ENCODE measurements around the gene TGDS. TPM values are rescaled to one million over a fixed set of nuclear protein-coding genes. Genes with fewer than 3 reads are reported as not detected.

Gene TGDS
- total and polyA plus RNA-seq, 2 of the 8 experiments (the other 6 are each of a cell fraction or from before 2014, with no cell fraction given), result 11.6 to 11.8 TPM

GRCh38 chr13:94542917-94543316 is 53.0 kb downstream of the TGDS start:
- H2AFZ ChIP-seq (ENCODE audit: low read length), result no peak overlapping the region
- H3K23me2 ChIP-seq (ENCODE audit: low read depth, low read length), result no peaks in the 10 kb centered on the region
- H3K79me1 ChIP-seq (ENCODE audit: low read depth, low read length), result no peaks in the 10 kb centered on the region
- H4K20me1 ChIP-seq (replicated peaks in 1 of 2; ENCODE audit: control insufficient read depth in 1 of 2, insufficient read depth in 2 of 2, low read length in 2 of 2), result no peaks in the 10 kb centered on the region
- no peak overlapping the region for H3K27ac ChIP-seq (ENCODE audit: low read depth, low read length)
- H3K14ac ChIP-seq (ENCODE audit: insufficient read length), result no peak overlapping the region
- H3K56ac ChIP-seq (replicated peaks; ENCODE audit: insufficient read length, low read depth, low read length), result no peak overlapping the region
- H3K4me2 ChIP-seq (ENCODE audit: insufficient read depth in 1 of 2, low read depth in 2 of 2, low read length in 2 of 2), result no peak overlapping the region
- H3K9ac ChIP-seq (replicated peaks in 1 of 4; ENCODE audit: extremely low read depth in 1 of 4, low read depth in 3 of 4, low read length in 3 of 4), result no peak overlapping the region; a peak in 1 of 7 replicates
- peaks cover 3 to 16% (median 12%) of the 10 kb centered on the region in 4 experiments; a peak in 4 of 7 replicates for H3K4me1 ChIP-seq (replicated peaks in 1 of 4; ENCODE audit: control insufficient read depth in 3 of 4, insufficient read depth in 4 of 4, low read length in 3 of 4)
- H2BK120ac ChIP-seq (replicated peaks; ENCODE audit: low read depth, low read length), result no peak overlapping the region
- no peak overlapping the region for H3K4ac ChIP-seq (replicated peaks; ENCODE audit: insufficient read length, low read depth, low read length)
- no peaks in the 10 kb centered on the region for H3K36me3 ChIP-seq (ENCODE audit: control insufficient read depth in 2 of 4, insufficient read depth in 4 of 4, low read length in 3 of 4)
- TF ChIP-seq RXRA (IDR thresholded peaks at IDR 0.05; ENCODE audit: insufficient read depth, low read depth, low read length) (no peak), SIRT6 (IDR thresholded peaks at IDR 0.05; ENCODE audit: low read length) (no peak), CBX5 (IDR thresholded peaks at IDR 0.05; ENCODE audit: low read depth, low read length) (no peak), SAP30 (IDR thresholded peaks at IDR 0.05; ENCODE audit: insufficient read depth, insufficient replicate concordance, low read length) (no peak), NANOG (IDR thresholded peaks at IDR 0.05; ENCODE audit: insufficient read depth, low read depth, low read length, poor library complexity, severe bottlenecking) (no peak), CEBPB (IDR thresholded peaks at IDR 0.05; ENCODE audit: low read depth, low read length) (no peak), GABPA (IDR thresholded peaks at IDR 0.05; ENCODE audit: borderline replicate concordance, insufficient read depth, low read length) (no peak), EP300 (IDR thresholded peaks at IDR 0.05; ENCODE audit: borderline replicate concordance in 1 of 2, low read depth in 2 of 2, low read length in 2 of 2) (no peak), ASH2L (IDR thresholded peaks at IDR 0.05; ENCODE audit: low read length) (no peak), TBP (IDR thresholded peaks at IDR 0.05; ENCODE audit: low read depth, low read length) (no peak), JUND (IDR thresholded peaks at IDR 0.05; ENCODE audit: low read length) (no peak), GTF2F1 (IDR thresholded peaks at IDR 0.05; ENCODE audit: borderline replicate concordance, low read depth, low read length) (no peak)
- TF ChIP-seq, protein P1, sequence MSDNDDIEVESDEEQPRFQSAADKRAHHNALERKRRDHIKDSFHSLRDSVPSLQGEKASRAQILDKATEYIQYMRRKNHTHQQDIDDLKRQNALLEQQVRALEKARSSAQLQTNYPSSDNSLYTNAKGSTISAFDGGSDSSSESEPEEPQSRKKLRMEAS (IDR thresholded peaks at IDR 0.05), result no peak
- no peak overlapping the region for H3K18ac ChIP-seq (ENCODE audit: extremely low read depth, low read length)
- H4K91ac ChIP-seq (replicated peaks; ENCODE audit: insufficient read length, low read length), result no peak overlapping the region
- CTCF ChIA-PET (ENCODE audit: partially characterized antibody), result no interaction called here
- WGBS, 2 experiments (ENCODE audit: extremely low coverage in 1 of 2, insufficient coverage in 1 of 2, insufficient read length in 1 of 2, insufficient replicate concordance in 2 of 2, low coverage in 1 of 2, low lambda C conversion rate in 2 of 2, missing lambda C conversion rate in 1 of 2), result 92% methylated on average over 6 of the region's 6 CpGs; no CpG with 5 or more reads in 1 of the 2 experiments
- H2BK12ac ChIP-seq (ENCODE audit: low read depth, low read length), result no peak overlapping the region
- H4K5ac ChIP-seq (ENCODE audit: insufficient read length, low read depth, low read length), result no peak overlapping the region
- H3K79me2 ChIP-seq (ENCODE audit: control insufficient read depth in 1 of 2, insufficient read depth in 2 of 2, low read length in 2 of 2), result no peaks in the 10 kb centered on the region
- H2BK15ac ChIP-seq (ENCODE audit: low read length), result no peak overlapping the region
- no peaks in the 10 kb centered on the region; a peak in 1 of 7 replicates for H3K27me3 ChIP-seq (replicated peaks in 1 of 4; ENCODE audit: control insufficient read depth in 3 of 4, extremely low read depth in 1 of 4, insufficient read depth in 3 of 4, low read length in 3 of 4)
- H4K8ac ChIP-seq (ENCODE audit: extremely low read depth, insufficient read depth, low read length), result no peak overlapping the region
- no peak overlapping the region for H3K4me3 ChIP-seq (ENCODE audit: extremely low read depth in 1 of 4, insufficient read depth in 2 of 4, low read depth in 3 of 4, low read length in 4 of 4)
- 0 out of 4 replicates have a peak, but pooled peaks cover 0 to 3% of the 10 kb centered on the region in 2 experiments for H3K9me3 ChIP-seq (ENCODE audit: insufficient read depth in 2 of 2, low read depth in 1 of 2, low read length in 1 of 2)
- no peak overlapping the region for H2AK5ac ChIP-seq (ENCODE audit: low read depth, low read length)
- no peak for DNase-seq (ENCODE audit: low read depth in 1 of 2, low spot score in 2 of 2)
- H3K23ac ChIP-seq (ENCODE audit: insufficient read length), result no peak overlapping the region
- H2BK20ac ChIP-seq (ENCODE audit: low read length), result no peak overlapping the region
- no peak overlapping the region for H2BK5ac ChIP-seq (ENCODE audit: low read depth, low read length)
- no peak for FAIRE-seq
- POLR2A ChIA-PET (ENCODE audit: partially characterized antibody), result no interaction called here

All from H1 (cell line).